IMR-90 (cell line): ENCODE results near the gene THRAP3.

ENCODE experiments used
- BHLHE40 ChIP-seq: fragments of 150-350 bp; IDR thresholded peaks from 2 replicates; pipeline ENCODE4 v1.6.1; 2016; ENCODE audit warnings: mild to moderate bottlenecking, low read depth, low read length
- ELK1 ChIP-seq: fragments of 150-350 bp; IDR thresholded peaks from 2 replicates; pipeline ENCODE4 v1.6.1; 2016; ENCODE audit warnings: low read depth, mild to moderate bottlenecking, low read length, moderate library complexity, borderline replicate concordance
- POLR2A ChIP-seq: IDR thresholded peaks from 2 replicates; pipeline ENCODE4 v1.6.1; 2012; ENCODE audit warnings: mild to moderate bottlenecking, low read depth, low read length
- RAD21 ChIP-seq: IDR thresholded peaks from 2 replicates; pipeline ENCODE4 v1.6.1; 2012; ENCODE audit warnings: low read length, improper control_type of control experiment
- SMC3 ChIP-seq: fragments of 150-350 bp; IDR thresholded peaks from 2 replicates; pipeline ENCODE4 v1.6.1; 2016; ENCODE audit warnings: low read depth, mild to moderate bottlenecking, antibody characterized with exemption, low read length, moderate library complexity
- USF2 ChIP-seq: fragments of 150-350 bp; IDR thresholded peaks from 2 replicates; pipeline ENCODE4 v1.6.1; 2017; ENCODE audit warnings: mild to moderate bottlenecking, antibody characterized with exemption, low read length, low read depth
- TF ChIP-seq, protein P1 (sequence below): conservative IDR thresholded peaks from 2 replicates; pipeline ENCODE4 v1.5.1; 2012; ENCODE audit warnings: mild to moderate bottlenecking, low read depth, low read length, improper control_type of control experiment

DNA sequence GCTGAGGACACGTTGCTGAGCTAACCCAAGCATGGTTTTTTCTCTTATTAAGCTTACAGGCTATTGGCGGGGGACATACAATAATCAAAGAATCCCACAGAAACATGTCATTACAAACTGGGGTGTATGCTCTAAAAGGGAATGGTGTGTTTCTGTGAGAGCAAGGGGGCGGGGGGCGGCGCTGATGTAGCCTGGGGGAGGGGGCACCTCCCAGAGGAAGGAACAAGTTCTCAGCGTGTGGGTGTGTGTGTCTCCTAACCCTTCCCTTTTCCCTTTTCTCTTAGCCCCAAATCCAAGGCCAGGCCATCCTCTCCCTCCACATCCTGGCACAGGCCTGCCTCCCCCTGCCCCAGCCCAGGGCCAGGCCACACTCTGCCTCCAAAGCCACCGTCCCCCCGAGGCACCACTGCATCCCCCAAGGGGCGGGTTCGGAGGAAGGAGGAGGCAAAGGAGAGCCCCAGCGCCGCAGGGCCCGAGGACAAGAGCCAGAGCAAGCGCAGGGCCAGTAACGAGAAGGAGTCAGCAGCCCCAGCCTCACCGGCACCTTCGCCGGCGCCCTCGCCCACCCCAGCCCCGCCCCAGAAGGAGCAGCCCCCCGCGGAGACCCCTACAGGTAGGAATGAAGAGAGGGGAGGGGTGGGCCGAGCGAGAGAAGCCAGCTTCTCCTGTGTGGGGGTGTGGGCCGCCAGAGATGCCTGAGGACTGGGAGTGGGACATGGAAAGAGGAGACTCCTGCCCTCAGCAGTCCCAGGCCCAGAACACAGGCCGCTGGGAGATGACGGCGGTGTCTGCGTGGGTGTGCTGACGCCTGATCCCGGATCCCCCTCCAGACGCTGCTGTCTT, 46.4 kb upstream of the THRAP3 start:
- TF ChIP-seq SMC3 = no peak
- no peak for TF ChIP-seq RAD21
- no peak for TF ChIP-seq POLR2A
- TF ChIP-seq, protein P1, sequence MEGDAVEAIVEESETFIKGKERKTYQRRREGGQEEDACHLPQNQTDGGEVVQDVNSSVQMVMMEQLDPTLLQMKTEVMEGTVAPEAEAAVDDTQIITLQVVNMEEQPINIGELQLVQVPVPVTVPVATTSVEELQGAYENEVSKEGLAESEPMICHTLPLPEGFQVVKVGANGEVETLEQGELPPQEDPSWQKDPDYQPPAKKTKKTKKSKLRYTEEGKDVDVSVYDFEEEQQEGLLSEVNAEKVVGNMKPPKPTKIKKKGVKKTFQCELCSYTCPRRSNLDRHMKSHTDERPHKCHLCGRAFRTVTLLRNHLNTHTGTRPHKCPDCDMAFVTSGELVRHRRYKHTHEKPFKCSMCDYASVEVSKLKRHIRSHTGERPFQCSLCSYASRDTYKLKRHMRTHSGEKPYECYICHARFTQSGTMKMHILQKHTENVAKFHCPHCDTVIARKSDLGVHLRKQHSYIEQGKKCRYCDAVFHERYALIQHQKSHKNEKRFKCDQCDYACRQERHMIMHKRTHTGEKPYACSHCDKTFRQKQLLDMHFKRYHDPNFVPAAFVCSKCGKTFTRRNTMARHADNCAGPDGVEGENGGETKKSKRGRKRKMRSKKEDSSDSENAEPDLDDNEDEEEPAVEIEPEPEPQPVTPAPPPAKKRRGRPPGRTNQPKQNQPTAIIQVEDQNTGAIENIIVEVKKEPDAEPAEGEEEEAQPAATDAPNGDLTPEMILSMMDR = no peak
- no peak for TF ChIP-seq ELK1
- no peak for TF ChIP-seq USF2
- TF ChIP-seq BHLHE40 = no peak
